Stimulated activated CD4-positive, alpha-beta T cell treated with anti-CD3 and anti-CD28 coated beads, Interleukin-2, amount 100 ng/mL, for 24 hours (primary cell): ENCODE results near the gene ZNF282.
A peak's percentile ranks its signal among the peaks of the same experiment; 100 is the strongest.

Experiments
- DNase-seq, 2 donors: peaks; one replicate each; pipeline ENCODE4 v3.0.0-alpha.2; 2020

ZNF282 gene

GRCh38 chr7:149195180-149196150, at the start of gene ZNF282:
ZNF282 (plus strand) TSS chr7:149195546; CDS start chr7:149195590, 44 bp downstream.
- peak; percentile 80 to 87 for DNase-seq

GRCh38 chr7:149147072-149147751, 48.1 kb upstream of the ZNF282 start, which contains the start of gene ZNF398:
ZNF398 (plus strand) TSS chr7:149147453; CDS start chr7:149147743, 290 bp downstream.
- peak; percentile 82 to 83 for DNase-seq

- peak; percentile 69 to 71 for DNase-seq
Observed at GRCh38 chr7:149147752-149148653, 47.3 kb upstream of the ZNF282 start.

GRCh38 chr7:149150981-149151380, 44.4 kb upstream of the ZNF282 start:
- DNase-seq: no peak

GRCh38 chr7:149153346-149153745, 42.0 kb upstream of the ZNF282 start:
- DNase-seq: no peak

GRCh38 chr7:149154056-149154455, 41.3 kb upstream of the ZNF282 start:
- DNase-seq: no peak

- DNase-seq: no peak
Observed at GRCh38 chr7:149156898-149157297, 38.4 kb upstream of the ZNF282 start.

GRCh38 chr7:149161241-149161848, 34.0 kb upstream of the ZNF282 start:
- DNase-seq: no peak

GRCh38 chr7:149166142-149166541, 29.2 kb upstream of the ZNF282 start:
- DNase-seq: no peak

- DNase-seq: no peak
Observed at GRCh38 chr7:149166630-149167352, 28.6 kb upstream of the ZNF282 start.

GRCh38 chr7:149171892-149172533, 23.3 kb upstream of the ZNF282 start:
- DNase-seq: no peak

GRCh38 chr7:149172534-149172920, 22.8 kb upstream of the ZNF282 start:
- no peak for DNase-seq

GRCh38 chr7:149175150-149175549, 20.2 kb upstream of the ZNF282 start:
- DNase-seq: no peak

GRCh38 chr7:149179241-149179640, 16.1 kb upstream of the ZNF282 start:
- no peak for DNase-seq

GRCh38 chr7:149180722-149181449, 14.5 kb upstream of the ZNF282 start:
- DNase-seq: no peak

GRCh38 chr7:149181450-149181790, 13.9 kb upstream of the ZNF282 start:
- DNase-seq: no peak

- no peak for DNase-seq
Observed at GRCh38 chr7:149184274-149184673, 11.1 kb upstream of the ZNF282 start.

GRCh38 chr7:149188213-149188612, 7.1 kb upstream of the ZNF282 start:
- no peak for DNase-seq

- DNase-seq: no peak
Observed at GRCh38 chr7:149188637-149189259, 6.6 kb upstream of the ZNF282 start.

GRCh38 chr7:149191851-149192250, 3.5 kb upstream of the ZNF282 start:
- DNase-seq: no peak
